Measurements from ENCODE around the gene CD93.

CD93 gene

GRCh38 chr20:23097636-23098580 lies 11.8 kb upstream of the CD93 start:
- Mint-ChIP-seq H3K9me3 (no peaks in the 10 kb centered on the region), H3K27ac (no peak overlapping the region), H3K4me3 (no peak overlapping the region), H3K4me1 (no peaks in the 10 kb centered on the region), H3K36me3 (no peaks in the 10 kb centered on the region), H3K27me3 (peaks cover 21% of the 10 kb centered on the region)
- no peak for DNase-seq
- CTCF ChIA-PET = no interaction called here

- Mint-ChIP-seq H3K36me3 (no peaks in the 10 kb centered on the region), H3K27ac (no peak overlapping the region), H3K4me3 (no peak overlapping the region), H3K27me3 (peaks cover 21% of the 10 kb centered on the region), H3K9me3 (no peaks in the 10 kb centered on the region), H3K4me1 (no peaks in the 10 kb centered on the region)
- no peak for DNase-seq
- CTCF ChIA-PET = no interaction called here
Measured at GRCh38 chr20:23096986-23097520, 10.9 kb upstream of the CD93 start.

DNA sequence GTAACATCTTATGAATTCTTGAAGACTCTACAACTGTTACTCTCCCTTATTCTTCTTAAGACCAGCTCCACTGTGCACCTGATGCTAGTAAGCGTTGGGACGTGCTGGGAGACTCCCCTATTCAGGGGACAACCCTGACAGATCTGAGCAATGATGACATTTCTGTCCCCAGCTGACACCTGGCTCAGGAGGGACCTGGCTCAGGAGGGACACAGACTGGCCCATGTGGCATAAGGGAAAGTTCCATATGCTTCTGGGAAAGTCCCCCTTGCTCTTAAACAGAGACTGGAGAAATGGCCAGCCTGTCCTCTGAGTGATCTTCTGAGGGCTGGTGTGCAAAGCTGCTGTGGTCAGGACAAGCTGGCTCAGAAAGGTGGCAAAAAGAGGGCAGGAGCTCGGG lies 10.0 kb upstream of the CD93 start:
- H3K9me3 Mint-ChIP-seq = no peaks in the 10 kb centered on the region
- H3K4me3 Mint-ChIP-seq = no peak overlapping the region
- CTCF ChIA-PET = no interaction called here
- no peaks in the 10 kb centered on the region for H3K36me3 Mint-ChIP-seq
- H3K4me1 Mint-ChIP-seq = no peaks in the 10 kb centered on the region
- no peak overlapping the region for H3K27ac Mint-ChIP-seq
- H3K27me3 Mint-ChIP-seq = peaks cover 21% of the 10 kb centered on the region
- DNase-seq = no peak

DNA sequence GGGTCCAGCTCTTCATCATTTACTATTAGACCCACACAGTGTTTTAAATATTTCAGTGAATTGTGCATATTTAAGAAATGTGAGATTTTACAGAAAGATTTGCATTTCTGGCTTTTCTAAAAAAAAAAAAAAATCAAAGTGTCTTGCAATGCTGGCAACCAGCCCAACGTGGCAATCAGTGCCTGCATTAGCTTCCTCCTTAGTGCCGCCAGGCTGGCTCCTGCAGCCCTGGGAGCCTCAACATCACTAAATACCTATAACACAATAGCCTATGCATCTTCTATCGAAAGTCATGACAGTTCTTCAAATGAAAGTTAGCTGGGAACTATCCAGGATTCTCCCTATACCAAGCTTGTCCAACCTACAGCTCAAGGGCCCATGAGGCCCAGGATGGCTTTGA lies 9.4 kb upstream of the CD93 start:
- CTCF ChIA-PET = no interaction called here

GRCh38 chr20:23094927-23095326 lies 8.8 kb upstream of the CD93 start:
- DNase-seq = no peak
- Mint-ChIP-seq H3K27me3 (peaks cover 26% of the 10 kb centered on the region), H3K36me3 (no peaks in the 10 kb centered on the region), H3K4me1 (no peaks in the 10 kb centered on the region), H3K9me3 (no peaks in the 10 kb centered on the region), H3K27ac (no peak overlapping the region), H3K4me3 (no peak overlapping the region)
- CTCF ChIA-PET = interaction anchor here (0.6 kb wide), 1 partner anchor 16 kb away, joined by 3 read pairs; no protein-coding TSS in a partner anchor

More for the DNA sequence above, 9.4 kb upstream of the CD93 start:
- Mint-ChIP-seq H3K4me3 (no peak overlapping the region), H3K27ac (no peak overlapping the region), H3K27me3 (peaks cover 21% of the 10 kb centered on the region), H3K36me3 (no peaks in the 10 kb centered on the region), H3K9me3 (no peaks in the 10 kb centered on the region), H3K4me1 (no peaks in the 10 kb centered on the region)
- no peak for DNase-seq

- DNase-seq = no peak
- CTCF ChIA-PET = interaction anchor here (0.6 kb wide), 1 partner anchor 15 kb away, joined by 3 read pairs; no protein-coding TSS in a partner anchor
- H3K36me3 Mint-ChIP-seq = no peaks in the 10 kb centered on the region
- no peaks in the 10 kb centered on the region for H3K9me3 Mint-ChIP-seq
- peaks cover 26% of the 10 kb centered on the region for H3K27me3 Mint-ChIP-seq
- no peak overlapping the region for H3K4me3 Mint-ChIP-seq
- no peak overlapping the region for H3K27ac Mint-ChIP-seq
- no peaks in the 10 kb centered on the region for H3K4me1 Mint-ChIP-seq
Measured at GRCh38 chr20:23094213-23094896, 8.2 kb upstream of the CD93 start.

GRCh38 chr20:23093613-23094012 lies 7.5 kb upstream of the CD93 start:
- Mint-ChIP-seq H3K27me3 (peaks cover 26% of the 10 kb centered on the region), H3K9me3 (no peaks in the 10 kb centered on the region), H3K4me3 (no peak overlapping the region), H3K4me1 (no peaks in the 10 kb centered on the region), H3K36me3 (no peaks in the 10 kb centered on the region), H3K27ac (no peak overlapping the region)
- DNase-seq = no peak
- CTCF ChIA-PET = no interaction called here

GRCh38 chr20:23092861-23093495 lies 6.9 kb upstream of the CD93 start:
- Mint-ChIP-seq H3K4me3 (no peak overlapping the region), H3K27me3 (peaks cover 22% of the 10 kb centered on the region), H3K4me1 (no peaks in the 10 kb centered on the region), H3K36me3 (no peaks in the 10 kb centered on the region), H3K27ac (no peak overlapping the region), H3K9me3 (no peaks in the 10 kb centered on the region)
- CTCF ChIA-PET = no interaction called here
- DNase-seq = no peak

GRCh38 chr20:23092384-23092756 lies 6.2 kb upstream of the CD93 start:
- Mint-ChIP-seq H3K36me3 (no peaks in the 10 kb centered on the region), H3K27ac (no peak overlapping the region), H3K9me3 (no peaks in the 10 kb centered on the region), H3K4me1 (no peaks in the 10 kb centered on the region), H3K27me3 (peaks cover 18% of the 10 kb centered on the region), H3K4me3 (no peak overlapping the region)
- DNase-seq = no peak
- CTCF ChIA-PET = no interaction called here

DNA sequence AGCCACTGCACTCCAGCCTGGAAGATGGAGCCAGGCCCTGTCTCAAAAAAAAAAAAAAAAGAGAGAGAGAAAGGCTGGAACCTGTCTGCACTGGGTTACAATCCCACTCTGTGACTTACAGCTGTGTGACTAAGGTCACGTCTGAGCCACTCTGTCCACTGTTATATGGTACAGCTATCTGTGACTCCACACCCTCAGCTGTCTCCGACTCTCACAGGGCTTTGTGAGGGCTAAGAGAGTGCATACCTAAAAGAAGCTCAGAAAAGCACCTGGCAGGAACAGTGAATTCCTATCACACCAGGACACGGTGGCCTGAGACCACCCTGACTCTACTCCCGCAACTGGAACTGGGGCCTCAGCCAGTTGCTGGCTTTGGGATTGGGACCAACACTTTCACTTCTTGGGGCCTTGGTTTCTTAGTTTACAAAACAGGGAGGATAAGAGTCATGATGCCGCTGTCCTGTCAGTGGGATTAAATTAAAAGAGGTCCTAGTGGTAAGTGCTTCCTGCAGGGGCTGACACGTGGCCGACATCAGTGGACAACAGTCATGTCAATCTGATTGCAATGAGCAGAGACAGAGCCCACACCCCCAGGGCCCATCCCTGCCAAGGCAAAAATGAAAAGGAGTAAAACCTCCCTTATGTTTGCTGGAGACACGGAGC lies 5.7 kb upstream of the CD93 start:
- Mint-ChIP-seq H3K4me1 (peaks cover under 1% of the 10 kb centered on the region), H3K27ac (no peak overlapping the region), H3K36me3 (no peaks in the 10 kb centered on the region), H3K4me3 (no peak overlapping the region), H3K9me3 (no peaks in the 10 kb centered on the region), H3K27me3 (peaks cover 23% of the 10 kb centered on the region)
- no peak for DNase-seq
- CTCF ChIA-PET = no interaction called here

DNA sequence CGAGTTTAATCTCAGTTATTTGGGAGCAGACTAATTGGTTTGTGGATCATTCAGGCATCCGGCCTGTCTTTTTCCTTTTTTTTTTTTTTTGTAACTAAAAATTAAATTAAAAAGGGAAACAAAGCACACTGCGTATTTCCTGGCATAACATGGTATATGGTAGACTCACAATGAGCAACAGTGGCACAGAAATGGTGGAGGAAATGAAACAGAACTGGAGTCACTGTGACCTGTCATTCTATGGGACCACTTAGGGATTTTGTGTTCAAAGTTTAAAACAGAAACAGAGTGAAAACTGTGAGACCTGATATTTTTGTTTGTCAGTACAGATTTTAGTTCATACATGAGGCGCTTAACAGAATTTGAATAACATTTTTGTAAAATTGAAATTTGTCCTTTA lies 4.8 kb upstream of the CD93 start:
- DNase-seq = no peak
- Mint-ChIP-seq H3K4me3 (no peak overlapping the region), H3K27ac (no peak overlapping the region), H3K4me1 (peaks cover 8% of the 10 kb centered on the region), H3K36me3 (no peaks in the 10 kb centered on the region), H3K27me3 (peaks cover 20% of the 10 kb centered on the region), H3K9me3 (no peaks in the 10 kb centered on the region)
- CTCF ChIA-PET = no interaction called here

DNA sequence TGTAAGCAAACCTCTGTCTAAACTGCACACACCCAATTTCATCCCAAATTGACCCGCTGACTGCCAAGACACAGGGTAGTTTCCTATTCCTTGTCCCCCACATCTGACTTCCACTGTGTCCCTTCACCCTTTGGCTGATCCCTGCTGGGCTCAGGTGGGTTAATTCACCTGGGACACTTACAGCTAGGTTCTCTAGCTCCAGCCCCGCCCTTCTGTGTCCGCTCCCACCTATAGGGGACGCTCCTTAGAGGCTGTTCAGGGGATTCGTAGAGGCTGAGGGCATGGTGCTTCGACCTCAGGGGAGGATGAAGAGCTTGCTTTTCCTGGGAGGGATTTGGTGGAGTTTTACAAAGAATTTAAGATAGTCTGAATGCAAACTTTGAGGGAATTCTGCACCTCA lies 4.0 kb upstream of the CD93 start:
- H3K27me3 Mint-ChIP-seq = peaks cover 20% of the 10 kb centered on the region
- no peaks in the 10 kb centered on the region for H3K36me3 Mint-ChIP-seq
- CTCF ChIA-PET = no interaction called here
- H3K4me3 Mint-ChIP-seq = no peak overlapping the region
- no peak overlapping the region for H3K27ac Mint-ChIP-seq
- peaks cover 8% of the 10 kb centered on the region for H3K4me1 Mint-ChIP-seq
- no peaks in the 10 kb centered on the region for H3K9me3 Mint-ChIP-seq
- no peak for DNase-seq

- Mint-ChIP-seq H3K9me3 (no peaks in the 10 kb centered on the region), H3K4me3 (no peak overlapping the region), H3K27ac (no peak overlapping the region), H3K4me1 (peaks cover 8% of the 10 kb centered on the region), H3K36me3 (no peaks in the 10 kb centered on the region), H3K27me3 (peaks cover 26% of the 10 kb centered on the region)
- DNase-seq = no peak
- CTCF ChIA-PET = no interaction called here
Measured at GRCh38 chr20:23088866-23089265, 2.7 kb upstream of the CD93 start.

GRCh38 chr20:23087587-23088251 lies 1.6 kb upstream of the CD93 start:
- CTCF ChIA-PET = no interaction called here
- Mint-ChIP-seq H3K27ac (no peak overlapping the region), H3K9me3 (no peaks in the 10 kb centered on the region), H3K36me3 (no peaks in the 10 kb centered on the region), H3K27me3 (peaks cover 21% of the 10 kb centered on the region), H3K4me1 (peaks cover 8% of the 10 kb centered on the region), H3K4me3 (no peak overlapping the region)
- no peak for DNase-seq
